Activated T-helper 17 cell treated with anti-CD3 and anti-CD28 coated beads, Interleukin-2, amount 50 U/mL, for 72 hours (primary cell): Measurements from ENCODE around the gene DUSP1. TPM values are rescaled to one million over a fixed set of nuclear protein-coding genes. Genes with fewer than 3 reads are reported as not detected.
"Not testable (repeated sequence)": the region's sequence is repeated elsewhere in the genome, so short reads cannot be mapped to it uniquely, and the experiment has no call there.

Experiments
- ATAC-seq: fragments of 150-1000 bp; cut with Tn5 transposase; replicated peaks from 2 replicates; pipeline ENCODE4 v1.10.0; 2021; ENCODE audit warnings: mild to moderate bottlenecking, moderate library complexity
- H3K27ac Mint-ChIP-seq: one replicate; pipeline ENCODE4 v1.8.0; 2022; ENCODE audit warnings: mixed read lengths
- H3K27me3 Mint-ChIP-seq: one replicate; pipeline ENCODE4 v1.8.0; 2022; ENCODE audit warnings: mixed read lengths
- H3K36me3 Mint-ChIP-seq: one replicate; pipeline ENCODE4 v1.8.0; 2022; ENCODE audit warnings: low read depth, mild to moderate bottlenecking, mixed read lengths
- H3K4me1 Mint-ChIP-seq: one replicate; pipeline ENCODE4 v1.8.0; 2022; ENCODE audit warnings: mixed read lengths
- H3K4me3 Mint-ChIP-seq: one replicate; pipeline ENCODE4 v1.8.0; 2022; ENCODE audit warnings: mild to moderate bottlenecking, mixed read lengths
- H3K9me3 Mint-ChIP-seq: one replicate; pipeline ENCODE4 v1.8.0; 2022; ENCODE audit warnings: mixed read lengths
- total RNA-seq, 2 donors: library from RNA; stranded (reverse); gene quantifications; one replicate each; pipeline ENCODE4 v1.2.3, GENCODE V29; 2022

DUSP1 gene, protein sequence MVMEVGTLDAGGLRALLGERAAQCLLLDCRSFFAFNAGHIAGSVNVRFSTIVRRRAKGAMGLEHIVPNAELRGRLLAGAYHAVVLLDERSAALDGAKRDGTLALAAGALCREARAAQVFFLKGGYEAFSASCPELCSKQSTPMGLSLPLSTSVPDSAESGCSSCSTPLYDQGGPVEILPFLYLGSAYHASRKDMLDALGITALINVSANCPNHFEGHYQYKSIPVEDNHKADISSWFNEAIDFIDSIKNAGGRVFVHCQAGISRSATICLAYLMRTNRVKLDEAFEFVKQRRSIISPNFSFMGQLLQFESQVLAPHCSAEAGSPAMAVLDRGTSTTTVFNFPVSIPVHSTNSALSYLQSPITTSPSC
- 10 to 100 TPM; 18.3 to 24.6 TPM for total RNA-seq

DNA sequence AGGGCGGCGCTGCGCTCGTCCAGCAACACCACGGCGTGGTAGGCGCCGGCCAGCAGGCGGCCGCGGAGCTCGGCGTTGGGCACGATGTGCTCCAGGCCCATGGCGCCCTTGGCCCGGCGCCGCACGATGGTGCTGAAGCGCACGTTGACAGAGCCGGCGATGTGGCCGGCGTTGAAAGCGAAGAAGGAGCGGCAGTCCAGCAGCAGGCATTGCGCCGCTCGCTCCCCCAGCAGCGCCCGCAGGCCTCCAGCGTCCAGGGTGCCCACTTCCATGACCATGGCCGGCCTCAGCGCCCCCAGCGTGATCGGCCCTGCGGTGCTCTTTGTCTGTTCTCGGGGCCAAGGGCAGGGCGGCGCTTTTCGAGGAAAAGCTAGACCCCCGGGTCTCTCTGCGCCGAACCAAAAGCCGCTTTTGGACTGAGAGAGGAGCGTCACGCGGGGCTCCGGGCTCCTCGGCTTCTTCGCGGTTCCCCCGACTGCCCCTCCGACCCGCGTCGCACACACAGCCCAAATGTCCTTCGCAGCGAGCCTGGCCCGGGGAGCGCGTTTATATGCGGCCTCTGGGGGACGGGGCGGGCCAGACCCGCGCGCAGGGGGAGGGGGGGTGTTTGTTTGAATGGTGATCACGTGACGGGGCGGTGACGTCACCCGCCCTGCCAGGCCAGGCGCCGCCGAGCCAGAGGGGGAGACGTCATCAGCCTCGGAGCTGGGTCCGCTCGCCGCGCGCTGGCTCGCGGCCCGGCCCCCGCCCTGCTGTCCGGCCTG lies at the start of gene DUSP1:
DUSP1 (minus strand) TSS at position 521 of the 764 bp plus-strand sequence; CDS start at position 278, 243 bp downstream.
- H3K27me3 Mint-ChIP-seq, result no peaks in the 10 kb centered on the region
- peaks cover 58% of the 10 kb centered on the region for H3K36me3 Mint-ChIP-seq
- peaks cover 36% of the 10 kb centered on the region for H3K4me1 Mint-ChIP-seq
- peak within 1 kb of the TSS; percentile 91 for H3K4me3 Mint-ChIP-seq
- H3K9me3 Mint-ChIP-seq, result no peaks in the 10 kb centered on the region
- peak; percentile 70 for ATAC-seq
- peak within 1 kb of the TSS; percentile 99 for H3K27ac Mint-ChIP-seq

DNA sequence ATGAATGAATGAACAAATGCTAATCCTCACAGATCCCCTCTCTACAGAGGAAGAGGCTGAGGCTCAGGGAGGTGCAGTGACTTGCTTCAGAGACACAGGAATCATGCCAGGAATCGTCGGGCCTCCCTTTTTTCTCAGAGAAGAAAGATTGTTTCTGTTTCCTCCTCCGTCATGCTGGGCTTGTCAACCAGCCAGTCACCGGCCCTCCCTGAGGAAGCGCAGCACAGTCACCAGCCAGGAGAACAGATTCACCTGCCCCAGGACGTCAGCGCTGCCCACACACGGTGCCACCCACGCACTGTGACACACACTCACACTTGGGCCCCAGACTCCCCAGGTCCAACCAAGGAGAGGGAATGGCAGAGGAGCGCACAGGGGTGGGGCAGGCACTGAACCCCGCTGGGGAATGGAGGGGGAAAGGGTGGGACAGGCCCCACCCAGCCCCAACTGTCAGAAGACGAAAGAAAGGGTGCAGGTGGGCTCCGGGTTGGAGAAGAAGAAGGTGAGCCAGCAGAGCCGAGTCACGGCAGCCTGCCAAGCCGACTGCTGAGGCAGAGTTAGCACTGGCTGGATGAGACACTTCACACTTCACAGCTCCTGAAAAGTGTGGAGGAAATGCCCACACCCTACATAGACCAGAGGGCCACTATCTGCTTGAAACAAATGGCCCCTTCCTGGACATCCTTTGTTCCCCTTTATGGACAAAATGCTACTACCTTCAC lies 49.2 kb upstream of the DUSP1 start:
- H3K27me3 Mint-ChIP-seq, result no peaks in the 10 kb centered on the region
- H3K36me3 Mint-ChIP-seq, result no peaks in the 10 kb centered on the region
- H3K4me1 Mint-ChIP-seq, result peaks cover 16% of the 10 kb centered on the region
- peak; percentile 79 for ATAC-seq
- H3K9me3 Mint-ChIP-seq, result peaks cover under 1% of the 10 kb centered on the region
- no peak overlapping the region for H3K27ac Mint-ChIP-seq
- H3K4me3 Mint-ChIP-seq, result peak overlapping the region; percentile 39

- Mint-ChIP-seq H3K4me3 (peak overlapping the region; percentile 39), H3K27ac (no peak overlapping the region), H3K4me1 (peaks cover 16% of the 10 kb centered on the region), H3K27me3 (no peaks in the 10 kb centered on the region), H3K36me3 (no peaks in the 10 kb centered on the region), H3K9me3 (no peaks in the 10 kb centered on the region)
- no peak for ATAC-seq
These were observed 48.6 kb upstream of the DUSP1 start for GRCh38 chr5:172819569-172819968.

GRCh38 chr5:172818081-172818480 lies 47.1 kb upstream of the DUSP1 start:
- Mint-ChIP-seq H3K27ac (no peak overlapping the region), H3K4me3 (no peak overlapping the region), H3K36me3 (no peaks in the 10 kb centered on the region), H3K9me3 (no peaks in the 10 kb centered on the region), H3K27me3 (no peaks in the 10 kb centered on the region), H3K4me1 (peaks cover 16% of the 10 kb centered on the region)
- ATAC-seq, result no peak

DNA sequence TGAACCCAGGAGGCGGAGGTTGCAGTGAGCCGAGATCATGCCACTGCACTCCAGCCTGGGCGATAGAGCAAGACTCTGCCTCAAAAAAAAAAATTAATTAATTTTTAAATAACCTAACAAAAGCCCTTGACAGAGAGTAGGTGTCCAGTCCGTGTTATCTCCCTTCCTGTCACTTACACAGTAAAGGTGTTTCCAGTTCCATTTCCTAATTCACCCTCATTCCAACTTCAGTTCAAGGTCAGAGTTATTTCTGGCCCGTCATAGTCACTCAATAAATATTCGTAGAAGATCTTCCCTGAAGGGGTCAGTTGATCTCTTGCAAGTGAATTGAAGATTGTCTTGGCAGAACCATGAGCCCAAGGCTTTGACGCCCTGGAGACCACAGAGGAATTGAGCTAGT lies 46.7 kb upstream of the DUSP1 start:
- H3K9me3 Mint-ChIP-seq, result no peaks in the 10 kb centered on the region
- H3K4me1 Mint-ChIP-seq, result peaks cover 16% of the 10 kb centered on the region
- no peak for ATAC-seq
- H3K27ac Mint-ChIP-seq, result no peak overlapping the region
- no peaks in the 10 kb centered on the region for H3K27me3 Mint-ChIP-seq
- H3K4me3 Mint-ChIP-seq, result no peak overlapping the region
- no peaks in the 10 kb centered on the region for H3K36me3 Mint-ChIP-seq

DNA sequence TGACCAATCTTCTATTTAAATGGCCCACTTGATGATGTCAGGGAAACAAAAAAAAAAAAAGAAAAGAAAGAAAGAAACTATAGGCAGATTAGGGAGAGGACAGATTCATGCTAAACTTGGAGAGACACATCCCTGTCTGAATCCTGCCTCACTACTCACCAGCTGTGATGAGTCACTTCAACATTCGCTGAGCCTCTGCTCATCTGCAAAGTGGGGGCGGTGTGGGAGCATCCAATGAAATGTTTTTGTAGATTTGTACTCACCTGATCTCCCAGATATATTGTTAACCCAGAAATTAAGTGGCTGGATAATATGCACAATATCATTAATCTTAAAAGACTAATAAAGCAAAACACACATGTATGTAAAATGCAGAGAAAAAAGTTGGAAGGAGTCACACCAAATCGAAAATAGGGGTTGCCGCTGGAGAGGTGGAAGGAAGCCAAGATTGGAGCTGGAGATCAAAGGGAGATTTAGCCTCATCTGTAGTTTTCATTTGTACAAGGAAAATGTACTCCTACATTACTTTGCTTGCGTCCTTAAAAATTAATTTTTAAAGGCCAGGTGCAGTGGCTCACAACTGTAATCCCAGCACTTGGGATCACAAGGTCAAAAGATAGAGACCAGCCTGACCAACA lies 46.0 kb upstream of the DUSP1 start:
- ATAC-seq, result peak; percentile 87
- no peaks in the 10 kb centered on the region for H3K9me3 Mint-ChIP-seq
- H3K27ac Mint-ChIP-seq, result peak overlapping the region; percentile 52
- no peaks in the 10 kb centered on the region for H3K27me3 Mint-ChIP-seq
- no peaks in the 10 kb centered on the region for H3K36me3 Mint-ChIP-seq
- peaks cover 16% of the 10 kb centered on the region for H3K4me1 Mint-ChIP-seq
- peak overlapping the region; percentile 9 for H3K4me3 Mint-ChIP-seq

GRCh38 chr5:172815631-172816030 lies 44.6 kb upstream of the DUSP1 start:
- Mint-ChIP-seq H3K4me3 (no peak overlapping the region), H3K9me3 (no peaks in the 10 kb centered on the region), H3K4me1 (peaks cover 12% of the 10 kb centered on the region), H3K27me3 (no peaks in the 10 kb centered on the region), H3K27ac (no peak overlapping the region), H3K36me3 (no peaks in the 10 kb centered on the region)
- ATAC-seq, result no peak

GRCh38 chr5:172810996-172811395 lies 40.0 kb upstream of the DUSP1 start:
- H3K36me3 Mint-ChIP-seq, H3K27ac Mint-ChIP-seq, H3K4me3 Mint-ChIP-seq, H3K27me3 Mint-ChIP-seq, H3K9me3 Mint-ChIP-seq, ATAC-seq, H3K4me1 Mint-ChIP-seq: not testable (repeated sequence)

- Mint-ChIP-seq H3K27me3 (no peaks in the 10 kb centered on the region), H3K4me3 (no peak overlapping the region), H3K4me1 (peaks cover 8% of the 10 kb centered on the region), H3K27ac (no peak overlapping the region), H3K36me3 (no peaks in the 10 kb centered on the region), H3K9me3 (no peaks in the 10 kb centered on the region)
- ATAC-seq, result no peak
These were observed 38.8 kb upstream of the DUSP1 start for GRCh38 chr5:172809774-172810173.

- no peaks in the 10 kb centered on the region for H3K27me3 Mint-ChIP-seq
- no peak for ATAC-seq
- H3K4me1 Mint-ChIP-seq, result peaks cover 8% of the 10 kb centered on the region
- no peaks in the 10 kb centered on the region for H3K9me3 Mint-ChIP-seq
- H3K27ac Mint-ChIP-seq, result peak overlapping the region; percentile 80
- H3K4me3 Mint-ChIP-seq, result peak overlapping the region; percentile 76
- no peaks in the 10 kb centered on the region for H3K36me3 Mint-ChIP-seq
These were observed 36.8 kb upstream of the DUSP1 start for GRCh38 chr5:172807766-172808311.

- Mint-ChIP-seq H3K9me3 (no peaks in the 10 kb centered on the region), H3K4me3 (peak overlapping the region; percentile 76), H3K27me3 (no peaks in the 10 kb centered on the region), H3K4me1 (peaks cover 8% of the 10 kb centered on the region), H3K36me3 (no peaks in the 10 kb centered on the region), H3K27ac (peak overlapping the region; percentile 80)
- peak; percentile 99 for ATAC-seq
These were observed 36.1 kb upstream of the DUSP1 start for GRCh38 chr5:172806897-172807672.

- H3K36me3 Mint-ChIP-seq, result no peaks in the 10 kb centered on the region
- no peak overlapping the region for H3K4me3 Mint-ChIP-seq
- no peak for ATAC-seq
- H3K9me3 Mint-ChIP-seq, result no peaks in the 10 kb centered on the region
- peak overlapping the region; percentile 38 for H3K27ac Mint-ChIP-seq
- H3K4me1 Mint-ChIP-seq, result peaks cover 8% of the 10 kb centered on the region
- H3K27me3 Mint-ChIP-seq, result no peaks in the 10 kb centered on the region
These were observed 34.8 kb upstream of the DUSP1 start for GRCh38 chr5:172805736-172806255.

DNA sequence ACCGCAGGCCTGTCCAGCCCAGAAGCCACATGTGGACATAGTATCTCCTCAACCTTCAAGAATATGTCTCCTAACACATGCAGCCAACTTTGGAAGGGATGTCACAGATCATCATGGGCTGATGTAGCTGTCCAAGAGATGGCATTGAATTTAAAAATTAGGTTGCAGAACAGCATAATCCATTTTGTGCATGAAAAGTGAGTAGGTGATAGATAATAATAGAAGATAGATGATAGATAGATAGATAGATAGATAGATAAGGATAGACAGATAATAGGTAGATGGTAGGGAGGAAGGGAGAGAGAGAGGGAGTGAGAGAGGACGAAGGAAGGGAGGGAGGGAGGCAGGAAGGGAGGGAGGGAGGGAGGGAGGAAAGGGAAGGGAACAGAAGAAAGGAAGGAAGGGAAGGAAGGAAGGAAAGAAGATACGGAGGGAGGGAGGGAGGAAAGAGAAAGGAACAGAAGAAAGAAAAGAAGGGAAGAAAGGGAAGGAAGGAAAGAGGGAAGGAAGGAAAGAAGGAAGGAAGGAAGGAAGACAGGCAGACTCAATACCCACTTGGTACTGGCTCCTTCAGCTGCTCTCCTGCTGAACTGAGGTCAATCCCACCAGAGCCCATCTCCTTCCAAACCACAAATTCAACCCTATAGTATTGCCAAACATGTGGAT lies 34.2 kb upstream of the DUSP1 start:
- Mint-ChIP-seq H3K4me3 (no peak overlapping the region), H3K36me3 (no peaks in the 10 kb centered on the region), H3K4me1 (peaks cover 8% of the 10 kb centered on the region), H3K27me3 (no peaks in the 10 kb centered on the region), H3K27ac (peak overlapping the region; percentile 66), H3K9me3 (no peaks in the 10 kb centered on the region)
- no peak for ATAC-seq
